ENCODE measurements around the gene C9orf152. TPM values are rescaled to one million over a fixed set of nuclear protein-coding genes. Genes with fewer than 3 reads are reported as not detected.

Gene C9orf152
- total and polyA plus RNA-seq, 2 of the 13 experiments (the other 11 are each of a cell fraction or from before 2014, with no cell fraction given), result 0.24 to 0.48 TPM

GRCh38 chr9:110183208-110184145 lies 24.5 kb downstream of the C9orf152 start (continued):
- TF ChIP-seq EED (CRISPR knock-in tag; IDR thresholded peaks at IDR 0.05) (no peak), NCOA5 (CRISPR knock-in tag; IDR thresholded peaks at IDR 0.05) (no peak), ZGPAT (CRISPR knock-in tag; IDR thresholded peaks at IDR 0.05) (0 out of 2 replicates have a peak, but pooled peaks have one; percentile 48), ZNF550 (CRISPR knock-in tag; IDR thresholded peaks at IDR 0.05; ENCODE audit: borderline replicate concordance) (no peak), PRMT3 (CRISPR knock-in tag; IDR thresholded peaks at IDR 0.05; ENCODE audit: borderline replicate concordance, low read depth) (no peak), ARHGAP35 (CRISPR knock-in tag; IDR thresholded peaks at IDR 0.05; ENCODE audit: borderline replicate concordance) (no peak), ZNF687 (CRISPR knock-in tag; IDR thresholded peaks at IDR 0.05) (no peak), SIX4 (CRISPR knock-in tag; IDR thresholded peaks at IDR 0.05) (no peak), ZKSCAN5 (CRISPR knock-in tag; IDR thresholded peaks at IDR 0.05) (no peak), GLMP (CRISPR knock-in tag; IDR thresholded peaks at IDR 0.05; ENCODE audit: borderline replicate concordance) (no peak), ZNF33B (CRISPR knock-in tag; IDR thresholded peaks at IDR 0.05) (no peak), SMC3 (IDR thresholded peaks at IDR 0.05; ENCODE audit: low read length) (peak; percentile 98), ZNF205 (CRISPR knock-in tag; IDR thresholded peaks at IDR 0.05) (no peak), GATAD2A (CRISPR knock-in tag; IDR thresholded peaks at IDR 0.05) (peak; percentile 66; the same call in 1 of the 2 replicates), THAP11 (CRISPR knock-in tag; IDR thresholded peaks at IDR 0.05) (no peak), ZNF710 (CRISPR knock-in tag; IDR thresholded peaks at IDR 0.05; ENCODE audit: borderline replicate concordance) (no peak), ZSCAN5A (CRISPR knock-in tag; IDR thresholded peaks at IDR 0.05; ENCODE audit: borderline replicate concordance) (no peak)

Measured in HepG2 (cell line).